Right lung (tissue), 5 donors: ENCODE results near the gene CAMKMT. TPM values are rescaled to one million over a fixed set of nuclear protein-coding genes. Genes with fewer than 3 reads are reported as not detected.

Source experiments
- DNase-seq, 2 donors: peaks; one replicate each; pipeline ENCODE4 v3.0.0-alpha.2; 2013
- polyA plus RNA-seq, 5 donors: library from polyadenylated mRNA; unstranded; fragments of 120-200 nt; gene quantifications; one replicate each; pipeline versions ENCODE4 v1.2.1 to v1.2.3, GENCODE V29; 2013; ENCODE audit warnings: inconsistent platforms in 1 of 5, low replicate concordance in 1 of 5; ENCODE audit not compliant: insufficient read length in 5 of 5, insufficient read depth in 1 of 5

Gene CAMKMT
- polyA plus RNA-seq, 5 donors, result 9.1 to 14.9 (median 12.8) TPM

DNA sequence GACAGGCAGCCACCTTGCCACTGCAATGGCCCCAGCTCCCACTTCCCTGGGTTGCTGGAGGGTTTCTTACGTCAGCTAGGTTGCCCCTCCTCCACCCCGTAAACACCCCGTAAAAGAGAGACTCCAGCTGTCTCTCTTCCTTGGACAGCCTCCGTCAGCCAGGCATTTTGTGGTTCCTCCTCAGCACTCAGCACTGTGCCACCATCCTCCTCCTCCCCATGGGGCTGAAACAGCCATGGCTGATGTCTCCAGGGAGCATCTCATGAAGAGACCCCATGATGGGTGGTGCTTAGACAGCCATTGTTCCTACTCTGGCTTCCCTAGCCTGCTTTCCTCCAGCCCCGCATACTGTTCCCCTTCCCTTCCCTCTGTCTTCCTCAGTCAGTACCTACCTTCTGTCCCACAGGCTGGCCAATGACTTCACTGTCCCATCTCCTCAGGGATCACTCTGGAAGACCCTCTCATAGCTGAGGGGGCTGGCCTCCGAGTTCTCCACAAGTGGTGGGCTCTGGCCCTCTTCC, 436.5 kb downstream of the CAMKMT start:
- DNase-seq, result no peak

DNA sequence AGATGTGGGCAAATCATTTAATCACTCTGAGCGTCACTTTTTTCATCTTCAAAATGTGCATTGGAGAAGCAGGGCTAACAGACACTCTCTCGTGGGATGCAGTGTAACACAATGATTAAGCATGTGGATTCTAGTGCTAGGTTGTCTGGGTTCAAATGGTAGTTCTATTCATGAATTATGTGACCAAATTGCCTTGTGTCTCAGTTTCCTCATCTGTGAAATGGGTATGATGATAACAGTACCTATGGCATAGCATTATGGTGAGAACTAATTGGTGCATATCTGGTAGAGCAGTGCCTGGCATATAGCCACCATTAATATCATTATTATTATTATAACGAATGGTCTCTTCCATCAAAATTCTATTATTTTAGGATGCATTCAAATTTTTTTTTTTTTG, 437.4 kb downstream of the CAMKMT start:
- DNase-seq, result no peak

DNA sequence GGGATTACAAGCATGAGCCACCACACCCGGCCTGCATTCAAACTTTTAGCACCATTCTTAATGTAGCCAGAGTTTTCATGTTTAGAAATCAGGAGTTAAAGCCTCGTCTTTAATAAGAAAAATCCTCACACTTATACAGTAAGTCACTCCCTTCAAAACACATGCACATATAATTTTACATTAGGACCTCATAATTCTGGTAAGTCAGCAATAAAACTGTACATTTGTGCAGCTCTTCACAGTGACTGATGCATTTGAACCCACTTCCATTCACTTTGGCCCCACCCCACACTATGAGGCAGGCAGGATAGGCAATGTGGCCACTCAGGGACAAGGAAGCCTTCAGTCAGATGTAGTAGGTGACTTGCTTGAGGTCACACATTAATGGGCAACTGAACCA, 438.0 kb downstream of the CAMKMT start:
- DNase-seq, result no peak

DNA sequence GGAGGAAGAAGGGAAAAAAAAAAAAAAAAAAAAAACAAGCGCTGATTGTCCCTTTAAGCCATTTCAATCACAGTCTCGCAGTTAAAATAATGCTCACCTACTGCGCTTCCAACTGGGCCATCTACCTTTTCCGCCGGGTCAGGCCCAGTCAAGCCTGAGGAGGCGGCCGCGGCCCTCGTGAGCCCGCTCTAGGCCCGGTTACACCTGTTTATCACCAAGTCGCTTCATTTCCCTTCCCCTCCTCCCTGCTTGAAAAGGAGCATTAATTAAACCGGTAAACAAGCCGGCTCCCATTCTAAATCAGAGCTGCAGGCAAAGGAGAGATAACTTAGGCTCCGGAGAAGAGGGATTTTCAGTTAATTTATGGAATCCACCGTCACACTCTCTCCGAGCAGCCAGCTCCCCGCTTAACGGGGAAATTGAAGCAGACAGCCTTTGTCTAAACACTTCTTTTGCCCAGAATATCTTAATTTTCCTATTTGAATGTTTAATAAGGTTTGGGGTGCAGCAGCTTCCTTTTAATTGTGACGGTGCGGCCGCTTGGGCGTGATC, 439.6 kb downstream of the CAMKMT start:
- no peak for DNase-seq

DNA sequence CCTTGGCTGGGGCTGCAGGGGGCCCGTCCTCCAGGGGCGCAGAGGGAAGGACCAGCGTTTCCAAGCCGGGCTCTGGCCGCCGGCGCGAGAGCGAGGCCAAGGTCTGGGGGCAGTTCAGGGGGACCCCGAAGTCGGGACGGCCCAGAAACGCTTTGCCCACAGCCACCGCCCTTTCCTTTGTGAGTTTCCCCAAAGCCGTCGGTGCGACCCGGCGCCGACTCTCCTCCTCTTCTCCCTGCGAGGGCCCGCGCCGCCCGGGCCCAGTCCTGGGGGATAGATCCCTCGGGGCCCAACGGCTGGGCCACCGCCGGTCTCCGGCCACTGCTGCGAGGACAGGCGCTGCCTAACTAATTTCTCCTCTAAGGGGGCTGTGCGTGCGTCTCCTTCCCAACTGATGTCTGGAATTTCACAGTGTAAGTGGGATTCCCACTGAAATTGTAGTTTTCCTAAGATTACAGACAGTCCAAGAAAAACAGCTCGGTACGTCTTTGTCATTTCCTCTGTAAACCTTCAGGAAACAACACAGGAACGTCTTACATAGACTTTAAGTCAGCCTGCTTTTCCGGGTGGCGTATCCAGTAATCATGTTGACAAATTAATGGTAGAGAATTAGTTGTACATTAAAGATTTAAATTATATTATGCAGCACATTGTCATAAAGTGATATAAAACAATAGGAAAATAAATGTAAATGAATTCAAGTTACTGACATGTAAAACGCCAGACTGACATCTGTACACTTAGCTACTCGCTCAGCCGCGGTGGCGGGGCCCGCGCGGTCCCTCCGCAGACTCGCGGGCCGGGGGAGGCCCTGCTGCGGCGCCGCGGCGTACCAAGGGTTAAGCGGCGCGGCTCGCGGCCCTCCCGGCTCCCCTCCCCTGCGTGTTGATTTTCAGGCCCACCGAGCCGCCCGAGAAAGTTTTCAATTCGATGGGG, 440.4 kb downstream of the CAMKMT start:
- DNase-seq, result no peak

DNA sequence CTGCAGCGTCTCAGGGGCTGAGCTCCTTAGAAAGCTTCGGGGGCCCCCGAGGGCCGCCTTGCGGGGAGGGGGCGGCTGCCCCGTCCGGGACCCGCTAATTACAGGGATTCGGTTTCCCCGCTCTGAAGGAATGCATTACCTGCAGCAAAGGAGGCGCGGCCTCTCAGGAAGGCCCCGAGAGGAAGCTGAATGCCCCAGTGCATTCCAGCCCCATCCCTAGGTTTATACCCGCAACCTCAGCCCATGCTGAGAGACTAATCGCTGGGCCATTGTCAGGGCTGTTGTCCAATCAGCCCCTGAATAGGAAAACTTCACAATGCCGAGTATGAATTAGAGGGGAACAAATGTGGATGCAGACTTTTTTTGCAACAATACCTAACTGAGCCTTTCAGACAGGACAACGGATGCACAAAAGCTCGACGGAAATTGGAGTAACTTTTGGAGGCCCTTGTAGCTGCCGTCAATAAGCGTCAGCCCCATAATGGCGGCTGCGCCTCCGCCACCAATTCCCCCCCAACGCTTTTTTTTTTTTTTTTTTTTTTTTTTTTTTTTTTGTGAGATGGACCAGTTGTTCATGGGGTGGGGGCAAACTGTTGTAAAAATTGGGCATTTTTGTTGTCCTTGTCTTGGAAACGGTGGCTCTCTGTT, 441.2 kb downstream of the CAMKMT start:
- no peak for DNase-seq

DNA sequence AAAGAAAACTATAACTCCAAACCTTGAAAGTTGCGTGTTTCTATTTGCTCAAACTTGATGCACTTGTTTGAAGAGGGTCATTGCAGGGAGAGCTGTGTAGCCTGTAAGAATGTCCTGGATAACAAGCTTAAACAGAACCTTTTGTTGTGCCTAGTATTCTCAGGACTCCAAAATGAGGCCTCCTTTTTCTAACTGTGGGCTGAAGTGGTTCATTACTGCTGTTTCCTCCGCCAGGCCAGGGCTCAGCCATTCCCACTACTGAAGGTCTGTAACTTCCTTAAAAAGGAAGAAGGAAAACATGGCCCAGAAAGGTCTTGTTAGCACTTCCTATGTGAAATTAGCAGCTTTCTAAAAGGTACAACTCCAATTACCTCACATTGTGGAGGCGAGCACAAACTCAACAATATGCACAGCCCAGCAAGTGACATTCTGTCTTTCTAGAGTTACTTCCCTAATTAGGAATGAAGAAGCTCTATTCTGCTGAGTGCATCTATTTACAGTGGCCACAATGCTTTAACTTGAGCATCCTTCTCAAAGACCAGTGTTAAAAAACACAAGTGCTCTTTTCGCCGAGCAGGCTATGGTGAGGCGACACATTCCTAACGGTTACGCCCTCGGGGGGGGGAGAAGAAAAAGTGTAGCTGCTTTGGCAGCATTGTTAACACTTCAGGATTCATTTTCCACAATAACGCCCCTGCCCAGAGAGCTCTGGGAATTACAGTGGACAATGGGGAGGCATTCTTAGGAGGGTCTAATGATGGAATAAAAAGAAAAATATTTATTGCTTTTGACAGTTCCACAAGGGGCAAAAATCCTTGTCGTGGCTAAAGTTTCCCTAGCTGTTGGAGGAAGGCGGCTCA, 442.9 kb downstream of the CAMKMT start:
- no peak for DNase-seq

DNA sequence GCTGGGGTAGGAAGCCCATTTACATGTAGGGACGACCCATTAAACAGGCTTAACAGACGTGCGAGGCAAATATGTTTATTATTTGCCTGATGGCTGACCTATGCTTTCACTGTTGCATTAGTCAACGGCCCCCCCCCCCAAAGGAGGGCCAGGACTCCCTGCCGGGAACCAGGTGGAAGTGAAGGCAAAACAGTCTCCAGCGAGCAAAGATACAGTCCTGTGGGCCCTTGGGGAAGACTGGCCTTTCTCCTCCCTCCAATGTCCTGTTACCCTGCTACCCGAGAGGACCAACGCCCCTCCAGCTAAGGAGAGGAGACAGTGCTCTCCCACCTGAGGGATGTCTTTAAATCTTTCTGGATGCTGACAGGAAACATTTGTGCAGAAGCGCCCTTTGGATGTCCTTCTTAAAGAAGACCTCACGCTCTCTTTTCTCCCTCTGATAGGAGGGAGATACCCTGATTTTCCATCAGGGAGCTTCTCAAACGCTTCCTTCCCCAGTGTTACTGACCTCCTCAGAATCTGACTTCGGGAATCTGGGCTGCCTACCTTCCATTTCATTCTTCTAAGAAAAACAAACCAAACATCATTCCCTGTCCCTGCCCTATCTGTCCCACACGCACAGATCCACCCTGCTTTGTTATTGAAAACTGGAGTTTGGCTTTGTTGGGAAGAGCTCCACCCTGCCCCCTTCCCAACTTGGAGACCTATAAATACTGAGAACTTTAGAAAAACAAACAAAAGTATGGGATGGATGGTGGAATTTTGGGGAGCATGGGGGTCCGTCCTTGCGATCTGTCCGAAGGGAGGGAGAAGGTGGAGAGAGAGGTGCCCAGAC, 443.9 kb downstream of the CAMKMT start:
- DNase-seq, result no peak

DNA sequence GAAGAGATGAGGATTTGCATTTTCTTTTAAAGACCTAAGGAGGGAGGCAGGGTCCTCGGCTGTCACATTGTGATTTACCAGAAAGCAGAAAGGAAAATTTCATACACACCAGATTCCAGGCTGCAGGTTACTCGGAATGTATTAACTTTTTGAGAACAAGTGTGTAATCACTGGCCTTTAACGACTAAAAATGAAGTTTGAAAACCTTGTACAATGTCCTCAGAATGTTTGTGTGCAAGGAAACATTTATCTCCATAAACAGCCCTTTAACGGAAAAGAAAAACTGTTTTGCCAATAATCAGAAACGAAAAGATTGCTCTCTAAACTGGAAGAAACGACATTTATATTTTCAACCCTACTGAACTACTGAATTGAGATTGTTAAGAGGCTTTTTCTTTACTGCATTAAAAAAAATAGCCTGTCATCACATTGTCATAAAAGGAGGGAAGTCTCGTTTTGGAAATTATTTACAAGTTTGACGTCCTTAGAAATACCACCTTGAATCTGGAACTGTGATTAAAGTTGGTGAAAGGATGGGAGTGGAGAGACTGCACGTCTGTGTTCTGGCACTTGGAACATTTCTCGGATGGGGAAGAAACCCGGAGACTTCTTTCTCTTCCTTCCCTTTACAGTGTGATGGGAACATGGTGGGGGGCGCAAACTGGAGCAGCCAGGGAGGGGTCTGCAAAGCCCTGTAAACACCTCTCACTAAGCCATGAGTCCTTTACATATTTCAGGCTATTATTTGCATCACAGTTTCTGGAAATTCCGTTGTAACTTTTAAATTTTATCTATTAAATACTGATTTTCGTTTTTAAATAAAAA, 445.7 kb downstream of the CAMKMT start:
- DNase-seq, result no peak

DNA sequence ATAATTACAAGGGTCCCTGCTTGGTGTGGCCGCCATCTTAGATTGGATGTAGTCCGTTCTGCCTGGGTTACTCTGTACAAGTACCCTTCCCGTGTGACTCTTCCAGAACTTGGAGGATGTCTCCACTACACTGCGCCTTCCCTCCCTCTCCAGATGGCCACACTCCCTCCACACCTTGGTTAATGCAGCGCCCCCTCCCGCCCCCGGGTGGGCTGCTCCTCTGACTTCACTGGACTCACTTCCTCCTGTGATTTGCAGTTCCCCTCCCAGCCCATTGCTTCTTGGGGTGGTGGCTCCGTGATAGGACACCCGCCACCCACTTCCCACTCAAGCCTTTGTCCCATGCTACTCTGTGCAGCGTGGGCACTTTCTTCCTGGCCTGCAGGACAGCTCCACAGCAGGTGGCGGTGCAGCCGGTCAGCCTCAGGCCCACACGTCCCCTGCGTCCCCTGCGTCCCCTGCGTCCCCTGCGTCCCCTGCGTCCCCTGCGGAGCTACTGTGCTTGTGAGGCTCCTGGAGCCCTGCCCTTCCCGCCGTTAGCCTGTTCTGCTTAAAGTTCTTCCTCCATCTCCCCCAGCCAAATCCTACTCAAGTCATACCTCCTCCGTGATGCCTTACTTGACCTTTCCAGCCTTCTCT, 449.3 kb downstream of the CAMKMT start:
- no peak for DNase-seq

DNA sequence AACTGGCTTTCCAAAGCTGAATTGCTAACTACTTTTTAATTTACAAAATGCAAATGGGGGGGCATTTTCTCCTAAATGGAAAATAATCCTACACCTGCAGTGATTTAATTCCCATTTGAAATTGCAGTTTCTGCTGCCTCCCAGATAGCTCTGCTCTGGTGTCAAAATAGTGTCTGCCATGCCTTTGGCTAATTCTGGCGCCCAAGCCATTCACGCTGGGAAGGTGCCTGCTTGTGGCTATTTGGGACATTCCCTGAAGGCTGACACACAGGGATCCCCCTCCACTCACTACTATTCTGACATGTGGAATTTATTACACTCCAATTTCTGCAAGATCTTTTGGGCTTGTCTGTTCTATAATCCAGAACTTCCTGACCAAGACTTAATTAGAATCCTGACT, 451.4 kb downstream of the CAMKMT start:
- DNase-seq, result no peak

DNA sequence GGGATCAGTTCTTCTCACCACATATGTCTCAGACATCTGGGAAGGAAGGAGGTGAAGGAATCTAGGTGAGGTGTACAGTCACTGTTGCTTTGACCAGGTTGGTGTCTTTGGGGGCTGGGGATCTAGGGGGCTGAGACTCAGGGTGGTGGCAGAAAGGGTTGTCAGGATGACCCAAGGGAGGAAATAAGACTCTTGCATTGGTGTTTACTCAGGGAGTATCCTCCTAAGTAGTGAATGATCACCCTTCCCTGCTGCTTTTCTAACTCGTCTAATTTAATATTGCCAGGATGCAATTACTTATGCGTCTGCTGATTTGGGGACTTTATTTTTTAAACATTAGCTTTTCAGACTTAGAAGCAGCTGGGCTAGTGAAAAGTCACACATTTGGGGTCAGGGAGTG, 451.9 kb downstream of the CAMKMT start:
- DNase-seq, result no peak

DNA sequence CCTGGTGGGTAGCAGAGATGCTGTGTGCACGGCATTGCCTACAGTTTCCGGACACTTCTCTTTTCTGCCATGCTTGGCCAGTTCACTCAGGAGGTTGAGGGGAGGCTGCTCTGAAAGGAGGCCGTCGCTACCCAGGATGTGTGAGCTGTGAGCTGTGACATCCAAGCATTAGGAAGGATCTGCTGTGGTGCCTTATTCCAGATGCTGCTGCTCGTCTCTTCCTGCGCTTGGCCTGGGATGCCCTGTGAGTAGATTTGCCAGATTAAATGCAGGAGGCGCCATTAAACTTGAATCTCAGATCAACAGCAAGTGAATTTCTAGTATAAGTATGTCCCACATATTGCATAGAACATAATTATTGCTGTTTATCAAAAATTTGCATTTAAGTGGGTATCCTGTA, 455.5 kb downstream of the CAMKMT start:
- DNase-seq, result no peak

DNA sequence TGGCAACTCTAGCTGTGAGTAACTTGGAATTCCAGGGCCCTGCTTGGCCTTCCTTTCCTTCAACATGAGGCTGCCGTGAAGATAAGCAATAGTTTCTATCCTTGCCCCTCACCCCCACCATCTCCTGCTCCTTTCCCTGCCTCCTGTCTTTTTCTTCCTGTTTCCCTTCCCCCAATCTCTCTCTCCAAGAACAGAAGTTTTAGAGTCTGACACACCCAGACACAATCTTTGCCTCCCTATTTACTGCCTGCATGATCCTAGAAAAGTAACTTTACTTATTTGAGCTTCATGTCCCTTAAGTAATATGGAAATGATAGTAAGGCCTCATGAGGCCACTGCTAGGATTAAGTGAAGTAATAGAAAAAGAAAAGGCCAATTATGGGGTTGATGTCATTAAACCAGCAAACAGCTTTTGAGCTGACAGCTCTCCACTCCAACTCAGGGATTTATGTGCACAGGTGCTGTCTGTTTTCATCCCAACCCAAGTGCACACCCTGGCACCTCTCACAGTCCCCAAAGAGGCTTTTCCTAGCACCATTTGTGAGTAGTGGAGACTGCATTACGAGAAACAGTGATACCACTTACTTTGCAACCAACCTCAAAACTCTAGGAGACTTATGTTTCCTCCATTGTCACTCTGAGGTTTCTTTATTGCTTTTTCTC, 456.1 kb downstream of the CAMKMT start:
- no peak for DNase-seq

DNA sequence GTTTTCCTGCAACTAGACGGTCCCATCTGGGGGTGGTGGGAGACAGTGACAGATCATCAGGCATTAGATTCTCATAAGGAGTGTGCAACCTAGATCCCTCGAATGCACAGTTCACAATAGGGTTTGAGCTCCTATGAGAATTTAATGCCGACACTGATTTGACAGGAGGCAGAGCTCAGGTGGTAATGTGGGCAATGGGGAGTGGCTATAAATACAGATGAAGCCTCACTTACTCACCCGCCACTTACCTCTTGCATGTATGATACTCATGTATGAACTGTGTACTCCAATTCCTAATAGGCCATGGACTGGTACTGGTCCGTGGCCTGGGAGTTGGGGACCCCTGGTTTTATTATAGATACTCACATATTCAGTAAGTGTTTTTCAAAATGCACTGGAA, 457.3 kb downstream of the CAMKMT start:
- no peak for DNase-seq

DNA sequence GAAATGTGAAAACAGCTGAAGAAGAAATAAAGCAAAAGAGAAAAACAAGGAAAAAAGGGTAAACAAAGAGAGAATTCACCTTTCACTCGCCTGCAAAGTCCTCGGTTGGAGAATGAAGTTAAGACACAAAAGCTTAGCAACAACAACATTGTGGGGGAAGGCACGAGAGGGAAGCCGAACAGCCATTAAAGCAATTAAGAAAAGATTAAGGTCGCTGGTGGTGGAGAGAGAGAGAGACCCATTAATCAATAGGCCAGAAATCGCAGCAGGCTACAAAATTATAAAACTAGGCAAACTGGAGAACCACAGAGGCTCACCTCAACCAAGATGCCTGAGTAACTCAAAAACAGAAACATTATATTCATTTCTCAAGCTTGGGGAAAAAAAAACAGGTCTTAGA, 459.8 kb downstream of the CAMKMT start:
- DNase-seq, result no peak

DNA sequence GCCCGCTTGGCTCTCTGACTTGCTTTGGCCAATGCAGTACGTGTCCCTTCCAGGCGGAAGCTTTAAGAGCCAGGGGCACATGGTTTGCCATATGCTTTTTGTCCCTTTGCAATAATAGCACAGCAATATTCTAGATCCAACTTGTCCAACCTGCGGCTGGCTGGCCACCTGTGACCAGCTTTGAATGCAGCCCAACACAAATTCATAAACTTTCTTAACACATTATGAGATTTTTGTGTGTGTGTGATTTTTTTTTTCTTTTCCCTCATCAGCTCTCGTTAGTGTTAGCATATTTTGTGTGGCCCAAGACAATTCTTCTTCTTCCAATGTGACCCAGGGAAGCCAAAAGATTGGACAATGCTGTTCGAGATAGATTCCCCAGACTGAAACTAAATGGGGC, 460.4 kb downstream of the CAMKMT start:
- DNase-seq, result no peak
